B cell (primary cell): Measurements from ENCODE around the gene RTKN. TPM values are rescaled to one million over a fixed set of nuclear protein-coding genes. Genes with fewer than 3 reads are reported as not detected.

ENCODE experiments used
- ATAC-seq: fragments of 200-7000 bp; cut with Tn5 transposase; one replicate; pipeline ENCODE4 v1.10.0; 2021; ENCODE audit warnings: low read depth, mild to moderate bottlenecking, moderate number of reproducible peaks, moderate library complexity
- CTCF ChIA-PET: fragments of 350-600 bp; sonication (Branson Sonifier 250); formaldehyde crosslinking; loops from one replicate; lab custom pipeline; 2021; ENCODE audit warnings: antibody characterized with exemption, inconsistent platforms; lab: Charles Lee
- POLR2A ChIA-PET: fragments of 350-600 bp; sonication (Branson Sonifier 250); formaldehyde crosslinking; loops from one replicate; lab custom pipeline; 2021; ENCODE audit warnings: antibody characterized with exemption; lab: Charles Lee
- DNase-seq: peaks from one replicate; pipeline ENCODE4 v3.0.0; 2013
- H2AFZ ChIP-seq: 2 replicates; pipeline ENCODE4 v1.6.1; 2012; ENCODE audit warnings: mild to moderate bottlenecking, low read depth, low read length; ENCODE audit not compliant: insufficient read depth, poor library complexity, severe bottlenecking
- H3K27ac ChIP-seq, 2 donors: 1 replicate in 1 of 2; 2 replicates in 1 of 2; pipeline ENCODE4 v1.5.1; 2012 to 2013; ENCODE audit warnings: low read length in 2 of 2, mild to moderate bottlenecking in 2 of 2, moderate library complexity in 1 of 2
- H3K27me3 ChIP-seq, 4 experiments: fragments of 200-600 bp in 1 of 4; sonication (generic) in 1 of 4; replicated peaks in 1 of 4; 1 replicate in 2 of 4; 2 replicates in 2 of 4; pipeline versions ENCODE4 v1.6.1 to v1.7.0; 2013 to 2016; ENCODE audit warnings: low read length in 3 of 4, mild to moderate bottlenecking in 2 of 4, mixed read lengths in 1 of 4, moderate library complexity in 1 of 4; ENCODE audit not compliant: insufficient read depth in 4 of 4, control insufficient read depth in 3 of 4; ENCODE audit errors: control extremely low read depth in 1 of 4
- H3K36me3 ChIP-seq, 2 experiments: replicated peaks in 1 of 2; 1 replicate in 1 of 2; 2 replicates in 1 of 2; pipeline versions ENCODE4 v1.6.1 to v1.7.1; 2013; ENCODE audit warnings: low read length in 1 of 2; ENCODE audit not compliant: insufficient read depth in 2 of 2, control insufficient read depth in 1 of 2; ENCODE audit errors: control extremely low read depth in 1 of 2, extremely low read depth in 1 of 2
- H3K4me1 ChIP-seq, 2 donors: fragments of 200-600 bp in 1 of 2; sonication (generic) in 1 of 2; 1 replicate in 1 of 2; 2 replicates in 1 of 2; pipeline versions ENCODE4 v1.5.1 to v1.6.1; 2013 to 2017; ENCODE audit warnings: low read length in 2 of 2; ENCODE audit not compliant: control insufficient read depth in 2 of 2, insufficient read depth in 2 of 2
- H3K4me2 ChIP-seq: replicated peaks from 2 replicates; pipeline ENCODE3; 2012; ENCODE audit warnings: mild to moderate bottlenecking, low read depth, low read length; ENCODE audit not compliant: poor library complexity, severe bottlenecking
- H3K4me3 ChIP-seq, 5 experiments: fragments of 200-600 bp in 1 of 5; sonication (generic) in 1 of 5; 1 replicate in 3 of 5; 2 replicates in 2 of 5; pipeline versions ENCODE4 v1.5.1 to v1.7.0; 2011 to 2016; ENCODE audit warnings: low read length in 4 of 5, mild to moderate bottlenecking in 4 of 5, low read depth in 2 of 5, control low read depth in 1 of 5, moderate library complexity in 1 of 5; ENCODE audit not compliant: insufficient read depth in 1 of 5; ENCODE audit errors: control extremely low read depth in 1 of 5, extremely low read depth in 1 of 5
- H3K79me2 ChIP-seq: fragments of 200-600 bp; sonication (generic); one replicate; pipeline ENCODE4 v1.6.0; 2016; ENCODE audit warnings: low read length; ENCODE audit not compliant: control insufficient read depth, insufficient read depth
- H3K9ac ChIP-seq: fragments of 200-600 bp; sonication (generic); 2 replicates; pipeline ENCODE4 v1.6.1; 2017; ENCODE audit warnings: mild to moderate bottlenecking, low read length, moderate library complexity
- H3K9me3 ChIP-seq, 3 donors: one replicate each; pipeline versions ENCODE4 v1.6.1 to v1.7.1; 2013; ENCODE audit warnings: low read length in 2 of 3; ENCODE audit not compliant: control insufficient read depth in 2 of 3, insufficient read depth in 1 of 3; ENCODE audit errors: control extremely low read depth in 1 of 3
- H4K20me1 ChIP-seq: 2 replicates; pipeline ENCODE4 v1.6.0; 2012; ENCODE audit warnings: mild to moderate bottlenecking, low read length; ENCODE audit not compliant: insufficient read depth, control insufficient read depth, poor library complexity, severe bottlenecking
- H3K27ac Mint-ChIP-seq: one replicate; pipeline ENCODE4 v1.8.0; 2021; ENCODE audit warnings: mixed read lengths
- H3K27me3 Mint-ChIP-seq: one replicate; pipeline ENCODE4 v1.8.0; 2021; ENCODE audit warnings: mixed read lengths
- H3K4me1 Mint-ChIP-seq: one replicate; pipeline ENCODE4 v1.8.0; 2021; ENCODE audit warnings: mixed read lengths
- H3K4me3 Mint-ChIP-seq: one replicate; pipeline ENCODE4 v1.8.0; 2021; ENCODE audit warnings: mixed read lengths
- H3K9me3 Mint-ChIP-seq: one replicate; pipeline ENCODE4 v1.8.0; 2022; ENCODE audit warnings: mixed read lengths; ENCODE audit not compliant: insufficient read depth
- EZH2 ChIP-seq: IDR thresholded peaks from 2 replicates; pipeline ENCODE4 v1.6.1; 2012; ENCODE audit warnings: borderline replicate concordance, low read depth, mild to moderate bottlenecking, moderate library complexity, low read length; ENCODE audit not compliant: insufficient read depth, poor library complexity, severe bottlenecking
- WGBS: methylation state at CpG from one replicate; pipeline ENCODE4 v1.1.5; 2013; ENCODE audit warnings: missing lambda C conversion rate; ENCODE audit not compliant: insufficient coverage; 5-methylcytosine and 5-hydroxymethylcytosine counted together
- intact Hi-C: fragments of 100-400 bp; cut with micrococcal nuclease; formaldehyde crosslinking; loops from one replicate; pipeline ENCODE4 v1.10.0; 2022
- polyA plus RNA-seq: library from polyadenylated mRNA; depleted of rRNA; stranded (reverse); fragments of >200 nt; gene quantifications from 2 replicates; pipeline ENCODE4 v1.2.3, GENCODE V29; 2012
- total RNA-seq, 2 donors: library from RNA; stranded (reverse); fragments of 120-200 nt in 1 of 2; gene quantifications; 1 replicate in 1 of 2; 2 replicates in 1 of 2; pipeline versions ENCODE4 v1.2.3 to v1.2.4, GENCODE V29; 2013 to 2022
- TF ChIP-seq, protein P1 (sequence below): fragments of 200-600 bp; IDR thresholded peaks from one replicate; pipeline ENCODE4 v1.8.0; 2022; ENCODE audit warnings: antibody characterized with exemption, mild to moderate bottlenecking

Gene RTKN
- total and polyA plus RNA-seq, 2 donors (not counting 1 experiment from before 2014, with no cell fraction given) = 5.1 to 10.5 TPM

DNA sequence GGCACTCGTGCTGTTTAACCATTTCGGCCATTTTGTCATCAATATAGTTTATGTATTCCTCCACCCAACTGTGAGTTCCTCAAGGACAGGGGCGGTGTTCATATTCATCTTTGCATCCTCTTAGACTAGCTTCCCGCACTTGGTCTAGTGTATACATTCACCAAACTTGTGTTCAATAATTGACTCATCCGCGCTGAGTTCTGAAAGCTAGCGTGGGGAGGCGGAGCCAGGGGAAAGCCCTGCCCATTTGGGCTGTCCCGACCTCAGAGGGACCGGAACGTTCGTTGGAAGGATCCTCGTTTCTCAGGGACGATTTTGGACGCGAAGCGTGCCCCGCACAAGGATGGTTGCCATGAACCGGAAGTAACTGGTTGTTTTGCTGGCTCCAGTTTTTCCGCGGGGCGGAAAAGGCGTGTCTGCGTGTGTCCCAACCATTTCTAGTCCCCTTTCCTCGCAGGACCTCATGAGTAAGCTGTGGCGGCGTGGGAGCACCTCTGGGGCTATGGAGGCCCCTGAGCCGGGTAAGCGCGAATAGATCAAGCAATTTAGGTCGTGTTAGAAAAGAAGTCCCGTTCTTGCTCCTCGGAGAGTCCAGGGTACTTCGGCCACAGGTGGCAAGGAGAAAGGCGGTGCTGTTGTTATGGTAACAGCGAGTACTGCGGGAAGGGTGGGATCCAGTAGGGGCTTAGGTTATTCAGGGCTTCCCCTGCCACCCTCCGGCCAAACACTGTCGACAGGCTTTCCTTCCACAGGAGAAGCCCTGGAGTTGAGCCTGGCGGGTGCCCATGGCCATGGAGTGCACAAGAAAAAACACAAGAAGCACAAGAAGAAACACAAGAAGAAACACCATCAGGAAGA is 13.1 kb upstream of the RTKN start, which contains the start of gene INO80B:
TSS of gene INO80B (plus strand) at position 434 of the 858 bp plus-strand sequence. CDS start at position 464, 30 bp downstream.
- Histone ChIP-seq H3K9me3 (no peaks in the 10 kb centered on the region), H3K27me3 (no peaks in the 10 kb centered on the region), H3K79me2 (peaks cover 22% of the 10 kb centered on the region), H3K9ac (peak within 1 kb of the TSS; percentile 70), H3K4me1 (peaks cover 33 to 48% of the 10 kb centered on the region in 2 donors), H3K27ac (peak within 1 kb of the TSS; percentile 17 to 97), H4K20me1 (peaks cover 5% of the 10 kb centered on the region), H2AFZ (peak within 1 kb of the TSS; percentile 67), H3K4me2 (peak within 1 kb of the TSS; percentile 96), H3K36me3 (peaks cover 0 to 4% of the 10 kb centered on the region in 2 experiments), H3K4me3 (peak within 1 kb of the TSS; percentile 63 to 88 (median 77))
- Mint-ChIP-seq H3K27ac (peak within 1 kb of the TSS; percentile 93), H3K4me1 (peaks cover 57% of the 10 kb centered on the region), H3K9me3 (no peaks in the 10 kb centered on the region), H3K27me3 (no peaks in the 10 kb centered on the region), H3K4me3 (peak within 1 kb of the TSS; percentile 94)
- TF ChIP-seq, protein P1, sequence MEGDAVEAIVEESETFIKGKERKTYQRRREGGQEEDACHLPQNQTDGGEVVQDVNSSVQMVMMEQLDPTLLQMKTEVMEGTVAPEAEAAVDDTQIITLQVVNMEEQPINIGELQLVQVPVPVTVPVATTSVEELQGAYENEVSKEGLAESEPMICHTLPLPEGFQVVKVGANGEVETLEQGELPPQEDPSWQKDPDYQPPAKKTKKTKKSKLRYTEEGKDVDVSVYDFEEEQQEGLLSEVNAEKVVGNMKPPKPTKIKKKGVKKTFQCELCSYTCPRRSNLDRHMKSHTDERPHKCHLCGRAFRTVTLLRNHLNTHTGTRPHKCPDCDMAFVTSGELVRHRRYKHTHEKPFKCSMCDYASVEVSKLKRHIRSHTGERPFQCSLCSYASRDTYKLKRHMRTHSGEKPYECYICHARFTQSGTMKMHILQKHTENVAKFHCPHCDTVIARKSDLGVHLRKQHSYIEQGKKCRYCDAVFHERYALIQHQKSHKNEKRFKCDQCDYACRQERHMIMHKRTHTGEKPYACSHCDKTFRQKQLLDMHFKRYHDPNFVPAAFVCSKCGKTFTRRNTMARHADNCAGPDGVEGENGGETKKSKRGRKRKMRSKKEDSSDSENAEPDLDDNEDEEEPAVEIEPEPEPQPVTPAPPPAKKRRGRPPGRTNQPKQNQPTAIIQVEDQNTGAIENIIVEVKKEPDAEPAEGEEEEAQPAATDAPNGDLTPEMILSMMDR = no peak
- no peak for TF ChIP-seq EZH2
- under 1% methylated on average over 36 of the region's 40 CpGs for WGBS
- intact Hi-C loops = loop anchor here (1.0 to 5.0 kb wide), 8 partner anchors 15 to 278 kb away; partner anchors contain the start of genes AUP1, C2orf81, HTRA2 and MOB1A
- DNase-seq = peak; percentile 99
- ChIA-PET CTCF (interaction anchor here (0.5 to 5.7 kb wide), 14 partner anchors 10 to 631 kb away, joined by 3 to 54 read pairs (median 4); partner anchors contain the start of genes C2orf81, CCDC142, MOGS and MRPL53), POLR2A (interaction anchor here (0.5 to 6.0 kb wide), 11 partner anchors 11 to 1221 kb away, joined by 3 to 56 read pairs (median 3); partner anchors contain the start of genes AUP1, CCDC142, CCT7 and HTRA2)
- ATAC-seq = peak; percentile 47
